Endodermal cell (in vitro differentiated cells): ENCODE measurements around the gene TRMT112. TPM values are rescaled to one million over a fixed set of nuclear protein-coding genes. Genes with fewer than 3 reads are reported as not detected.

Experiments used
- DNase-seq: peaks from one replicate; pipeline ENCODE4 v3.0.0-alpha.2; 2017
- H3K27ac ChIP-seq: 2 replicates; pipeline ENCODE4 v1.5.1; 2013; ENCODE audit warnings: mild to moderate bottlenecking, low read depth, low read length, moderate library complexity
- H3K27me3 ChIP-seq: 2 replicates; pipeline ENCODE4 v1.6.1; 2013; ENCODE audit warnings: mild to moderate bottlenecking, low read length, moderate library complexity; ENCODE audit not compliant: insufficient read depth, control insufficient read depth, poor library complexity, severe bottlenecking
- H3K36me3 ChIP-seq: 2 replicates; pipeline ENCODE4 v1.7.0; 2013; ENCODE audit warnings: mild to moderate bottlenecking, low read length, moderate library complexity; ENCODE audit not compliant: control insufficient read depth, insufficient read depth
- H3K4me1 ChIP-seq: one replicate; pipeline ENCODE4 v1.7.0; 2013; ENCODE audit warnings: low read length; ENCODE audit not compliant: control insufficient read depth, insufficient read depth
- H3K4me3 ChIP-seq: 2 replicates; pipeline ENCODE4 v1.5.1; 2013; ENCODE audit warnings: mild to moderate bottlenecking, low read length, moderate library complexity
- H3K9ac ChIP-seq: 2 replicates; pipeline ENCODE4 v1.6.1; 2013; ENCODE audit warnings: mild to moderate bottlenecking, low read length, moderate library complexity; ENCODE audit not compliant: poor library complexity, severe bottlenecking; ENCODE audit errors: extremely low read depth
- H3K9me3 ChIP-seq: 2 replicates; pipeline ENCODE4 v1.6.1; 2013; ENCODE audit warnings: mild to moderate bottlenecking, low read length, moderate library complexity; ENCODE audit not compliant: control insufficient read depth
- H3K27ac Mint-ChIP-seq: 2 replicates; pipeline ENCODE4 v1.8.0; 2020; ENCODE audit warnings: mixed read lengths
- H3K27me3 Mint-ChIP-seq: 2 replicates; pipeline ENCODE4 v1.8.0; 2021; ENCODE audit warnings: mild to moderate bottlenecking, mixed read lengths; ENCODE audit not compliant: insufficient read depth
- H3K36me3 Mint-ChIP-seq: 2 replicates; pipeline ENCODE4 v1.8.0; 2020; ENCODE audit warnings: low read depth, mixed read lengths
- H3K4me1 Mint-ChIP-seq: 2 replicates; pipeline ENCODE4 v1.8.0; 2020; ENCODE audit warnings: mixed read lengths
- H3K4me3 Mint-ChIP-seq: 2 replicates; pipeline ENCODE4 v1.8.0; 2020; ENCODE audit warnings: mild to moderate bottlenecking, moderate library complexity, mixed read lengths
- H3K9me3 Mint-ChIP-seq: 2 replicates; pipeline ENCODE4 v1.8.0; 2020; ENCODE audit warnings: mild to moderate bottlenecking, mixed read lengths
- CTCF ChIP-seq: fragments of 200-600 bp; sonication (generic); conservative IDR thresholded peaks from 2 replicates; pipeline ENCODE4 v1.5.0; 2021; ENCODE audit warnings: antibody characterized with exemption, mild to moderate bottlenecking
- WGBS, 2 experiments: methylation state at CpG; one replicate each; pipeline versions ENCODE4 v1.1.5 to v1.1.7; 2013; ENCODE audit warnings: missing lambda C conversion rate in 2 of 2, mixed read lengths in 1 of 2; ENCODE audit not compliant: insufficient coverage in 1 of 2, insufficient read length in 1 of 2; 5-methylcytosine and 5-hydroxymethylcytosine counted together
- total RNA-seq, 2 donors: library from RNA; stranded (reverse); fragmentation: NEBNext Ultra II Directional in 1 of 2; extraction: Animal tissue kit (Norgen Biotek cat#: 25700) in 1 of 2; gene quantifications; 2 replicates in 1 of 2; 3 replicates in 1 of 2; pipeline ENCODE4 v1.2.1, GENCODE V29; 2021

TRMT112 gene
- total RNA-seq, 2 donors from 2014 or later: 265 to 352 TPM

- Mint-ChIP-seq H3K9me3 (no peaks in the 10 kb centered on the region), H3K27me3 (peaks cover 13% of the 10 kb centered on the region), H3K4me3 (peak overlapping the region; percentile 59), H3K27ac (no peak overlapping the region), H3K4me1 (peaks cover 7% of the 10 kb centered on the region), H3K36me3 (peaks cover 3% of the 10 kb centered on the region)
- TF ChIP-seq CTCF: peak; percentile 71
- Histone ChIP-seq H3K4me3 (no peak overlapping the region), H3K4me1 (no peaks in the 10 kb centered on the region), H3K27me3 (no peaks in the 10 kb centered on the region), H3K27ac (no peak overlapping the region), H3K36me3 (no peaks in the 10 kb centered on the region), H3K9me3 (no peaks in the 10 kb centered on the region), H3K9ac (no peak overlapping the region)
- 56 to 74% methylated on average over 20 to 33 of the region's 33 CpGs for WGBS, 2 experiments
- peak; percentile 96 for DNase-seq
These were observed 23.4 kb upstream of the TRMT112 start for GRCh38 chr11:64340671-64341335.

DNA sequence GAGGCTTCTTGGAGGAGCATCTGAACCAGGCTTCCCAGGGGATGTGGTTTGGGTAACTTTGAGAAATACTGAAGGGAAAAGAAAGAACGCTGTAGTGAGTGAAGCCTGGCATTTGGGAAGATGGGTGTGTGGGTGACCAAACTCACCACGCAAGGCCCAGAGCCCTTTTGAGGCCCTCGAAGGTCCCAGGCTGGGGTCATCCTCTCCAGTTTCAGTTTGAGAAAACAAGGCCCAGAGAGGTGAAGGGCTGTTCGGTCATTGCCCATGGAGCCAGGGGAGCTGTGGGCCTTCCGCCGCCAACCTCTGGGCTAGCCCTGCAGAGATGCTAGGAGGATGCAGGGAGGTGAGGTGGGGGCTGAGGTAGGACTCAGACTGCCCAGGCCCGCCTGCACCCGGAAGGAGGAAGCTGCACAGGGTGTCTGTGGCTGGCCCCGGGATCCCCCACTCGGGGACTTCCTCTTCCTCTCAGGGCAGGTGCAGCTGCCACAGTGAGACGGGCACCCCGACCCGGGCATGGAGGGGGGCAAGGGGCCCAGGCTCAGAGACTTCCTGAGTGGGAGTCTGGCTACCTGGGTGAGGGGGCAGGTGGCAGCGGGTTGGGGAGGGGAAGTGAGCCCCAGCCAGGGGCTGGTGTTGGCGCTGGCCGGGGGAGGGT is 22.5 kb upstream of the TRMT112 start, which contains the start of gene CCDC88B:
CCDC88B (plus strand) TSS at position 451 of the 655 bp plus-strand sequence; CDS start at position 514, 63 bp downstream.
- TF ChIP-seq CTCF: no peak
- Histone ChIP-seq H3K9ac (no peak within 1 kb of the TSS), H3K9me3 (no peaks in the 10 kb centered on the region), H3K27me3 (no peaks in the 10 kb centered on the region), H3K4me1 (no peaks in the 10 kb centered on the region), H3K27ac (no peak within 1 kb of the TSS), H3K4me3 (no peak within 1 kb of the TSS), H3K36me3 (no peaks in the 10 kb centered on the region)
- Mint-ChIP-seq H3K36me3 (no peaks in the 10 kb centered on the region), H3K4me1 (peaks cover 11% of the 10 kb centered on the region), H3K4me3 (peak within 1 kb of the TSS; percentile 59), H3K27ac (no peak within 1 kb of the TSS), H3K27me3 (peaks cover 13% of the 10 kb centered on the region), H3K9me3 (no peaks in the 10 kb centered on the region)
- no peak for DNase-seq
- 91 to 97% methylated on average over 4 to 16 of the region's 16 CpGs for WGBS, 2 experiments

DNA sequence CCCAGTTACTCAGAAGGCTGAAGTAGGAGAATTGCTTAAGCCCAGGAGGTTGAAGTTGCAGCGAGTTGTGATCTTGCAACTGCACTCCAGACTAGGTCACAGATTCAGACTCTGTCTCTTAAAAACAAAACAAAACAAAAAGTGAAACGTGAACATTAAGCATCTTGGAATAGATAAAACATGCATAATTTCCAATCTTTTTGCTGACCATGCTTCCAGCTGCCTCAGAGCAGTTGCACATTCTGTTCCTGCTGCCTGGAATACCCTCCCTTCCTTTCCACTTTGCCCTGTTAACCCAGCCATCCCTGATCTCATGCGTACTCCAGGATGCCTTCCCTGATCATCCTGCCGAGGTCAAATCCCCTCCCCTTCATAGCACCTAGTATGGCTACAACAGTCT is 21.9 kb upstream of the TRMT112 start:
- Histone ChIP-seq H3K4me1 (no peaks in the 10 kb centered on the region), H3K27me3 (no peaks in the 10 kb centered on the region), H3K27ac (no peak overlapping the region), H3K36me3 (no peaks in the 10 kb centered on the region), H3K9ac (no peak overlapping the region), H3K4me3 (no peak overlapping the region), H3K9me3 (no peaks in the 10 kb centered on the region)
- WGBS, 2 experiments: 82 to 90% methylated on average over 2 to 4 of the region's 4 CpGs
- no peak overlapping the region for H3K4me3 Mint-ChIP-seq
- H3K4me1 Mint-ChIP-seq: peaks cover 11% of the 10 kb centered on the region
- H3K27ac Mint-ChIP-seq: no peak overlapping the region
- TF ChIP-seq CTCF: no peak
- DNase-seq: no peak
- H3K9me3 Mint-ChIP-seq: no peaks in the 10 kb centered on the region
- no peaks in the 10 kb centered on the region for H3K36me3 Mint-ChIP-seq
- H3K27me3 Mint-ChIP-seq: peaks cover 13% of the 10 kb centered on the region
